ENCODE data around the gene ARHGAP22. TPM values are rescaled to one million over a fixed set of nuclear protein-coding genes. Genes with fewer than 3 reads are reported as not detected.

The ARHGAP22 gene
- total RNA-seq, 2 experiments from 2014 or later: not detected

DNA sequence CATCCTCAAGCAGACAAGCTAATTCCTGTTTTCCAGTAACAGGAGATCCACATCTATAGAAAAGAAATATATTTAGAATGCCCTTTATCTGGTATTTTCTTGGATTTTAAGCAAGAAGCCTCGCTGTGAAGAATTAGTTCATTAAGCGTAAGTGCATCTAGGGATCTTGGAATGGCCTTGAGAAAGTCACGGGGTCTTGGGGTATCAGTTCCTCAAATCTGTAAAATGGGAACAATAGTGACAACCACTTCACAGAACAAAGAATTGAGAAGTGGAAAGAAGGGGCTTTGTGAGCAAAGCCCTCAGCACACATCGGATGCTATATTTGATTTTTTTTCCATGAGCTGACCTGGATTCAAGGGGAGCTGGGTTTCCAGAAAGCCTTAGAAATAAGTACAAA lies 47.5 kb upstream of the ARHGAP22 start:
- TF ChIP-seq, protein P1, sequence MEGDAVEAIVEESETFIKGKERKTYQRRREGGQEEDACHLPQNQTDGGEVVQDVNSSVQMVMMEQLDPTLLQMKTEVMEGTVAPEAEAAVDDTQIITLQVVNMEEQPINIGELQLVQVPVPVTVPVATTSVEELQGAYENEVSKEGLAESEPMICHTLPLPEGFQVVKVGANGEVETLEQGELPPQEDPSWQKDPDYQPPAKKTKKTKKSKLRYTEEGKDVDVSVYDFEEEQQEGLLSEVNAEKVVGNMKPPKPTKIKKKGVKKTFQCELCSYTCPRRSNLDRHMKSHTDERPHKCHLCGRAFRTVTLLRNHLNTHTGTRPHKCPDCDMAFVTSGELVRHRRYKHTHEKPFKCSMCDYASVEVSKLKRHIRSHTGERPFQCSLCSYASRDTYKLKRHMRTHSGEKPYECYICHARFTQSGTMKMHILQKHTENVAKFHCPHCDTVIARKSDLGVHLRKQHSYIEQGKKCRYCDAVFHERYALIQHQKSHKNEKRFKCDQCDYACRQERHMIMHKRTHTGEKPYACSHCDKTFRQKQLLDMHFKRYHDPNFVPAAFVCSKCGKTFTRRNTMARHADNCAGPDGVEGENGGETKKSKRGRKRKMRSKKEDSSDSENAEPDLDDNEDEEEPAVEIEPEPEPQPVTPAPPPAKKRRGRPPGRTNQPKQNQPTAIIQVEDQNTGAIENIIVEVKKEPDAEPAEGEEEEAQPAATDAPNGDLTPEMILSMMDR (IDR thresholded peaks at IDR 0.05): no peak
- Histone ChIP-seq H3K4me3 (ENCODE audit: low read length) (no peak overlapping the region), H3K4me1 (ENCODE audit: insufficient read depth, low read length) (peaks cover 19% of the 10 kb centered on the region), H3K27ac (ENCODE audit: low read depth in 1 of 2, low read length in 2 of 2) (no peak overlapping the region), H3K36me3 (ENCODE audit: insufficient read depth, low read length) (no peaks in the 10 kb centered on the region), H3K27me3 (ENCODE audit: control insufficient read depth in 1 of 2, insufficient read depth in 2 of 2, low read length in 2 of 2) (peaks cover 9 to 10% of the 10 kb centered on the region in 2 experiments), H3K9me3 (ENCODE audit: control insufficient read depth in 1 of 2, insufficient read depth in 1 of 2, low read length in 2 of 2) (peaks cover 0 to 15% of the 10 kb centered on the region in 2 experiments)
- H3K27ac Mint-ChIP-seq: no peak overlapping the region
- H3K9me3 Mint-ChIP-seq: no peaks in the 10 kb centered on the region
- ATAC-seq (ENCODE audit: poor library complexity) (no peak), DNase-seq (no peak)
- ChIA-PET POLR2A (no interaction called here), CTCF (no interaction called here)
- H3K4me3 Mint-ChIP-seq: no peak overlapping the region
- no peaks in the 10 kb centered on the region for H3K36me3 Mint-ChIP-seq (ENCODE audit: low read depth)
- peaks cover 31% of the 10 kb centered on the region for H3K27me3 Mint-ChIP-seq
- intact Hi-C loops (cut with DNase I, micrococcal nuclease): no loop called here
- H3K4me1 Mint-ChIP-seq (ENCODE audit: low read depth): peaks cover 5% of the 10 kb centered on the region

DNA sequence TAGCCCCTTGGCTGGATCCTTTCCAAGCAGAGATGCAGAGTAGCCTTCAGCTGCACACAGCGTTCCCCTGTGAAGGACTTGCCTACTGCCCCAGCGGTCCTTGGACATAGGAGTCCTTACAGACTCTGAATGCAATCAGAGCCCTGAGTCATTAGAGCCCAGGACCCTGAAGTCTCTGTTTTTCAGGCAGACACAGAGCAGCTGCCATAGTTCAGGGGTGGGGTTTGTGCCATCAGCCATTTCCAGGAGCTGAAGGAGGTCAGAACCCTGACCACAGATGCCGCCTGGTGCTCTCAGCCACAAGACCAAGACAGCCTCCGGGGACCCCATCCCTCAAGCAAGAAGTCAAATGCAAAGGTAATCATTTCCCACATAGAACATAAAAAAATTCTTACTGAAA lies 47.0 kb upstream of the ARHGAP22 start:
- Histone ChIP-seq H3K4me3 (ENCODE audit: low read length) (no peak overlapping the region), H3K4me1 (ENCODE audit: insufficient read depth, low read length) (peaks cover 16% of the 10 kb centered on the region), H3K27ac (ENCODE audit: low read depth in 1 of 2, low read length in 2 of 2) (no peak overlapping the region), H3K27me3 (ENCODE audit: control insufficient read depth in 1 of 2, insufficient read depth in 2 of 2, low read length in 2 of 2) (peaks cover 7 to 9% of the 10 kb centered on the region in 2 experiments), H3K36me3 (ENCODE audit: insufficient read depth, low read length) (no peaks in the 10 kb centered on the region), H3K9me3 (ENCODE audit: control insufficient read depth in 1 of 2, insufficient read depth in 1 of 2, low read length in 2 of 2) (peaks cover 0 to 13% of the 10 kb centered on the region in 2 experiments)
- no peak for ATAC-seq (ENCODE audit: poor library complexity)
- POLR2A ChIA-PET: no interaction called here
- Mint-ChIP-seq H3K4me3 (no peak overlapping the region), H3K27ac (no peak overlapping the region), H3K9me3 (no peaks in the 10 kb centered on the region), H3K4me1 (ENCODE audit: low read depth) (peaks cover 5% of the 10 kb centered on the region), H3K36me3 (ENCODE audit: low read depth) (no peaks in the 10 kb centered on the region), H3K27me3 (peaks cover 31% of the 10 kb centered on the region)
- TF ChIP-seq, protein P1 (IDR thresholded peaks at IDR 0.05): no peak
- intact Hi-C loops (cut with DNase I, micrococcal nuclease): no loop called here
- CTCF ChIA-PET: no interaction called here
- DNase-seq: no peak

DNA sequence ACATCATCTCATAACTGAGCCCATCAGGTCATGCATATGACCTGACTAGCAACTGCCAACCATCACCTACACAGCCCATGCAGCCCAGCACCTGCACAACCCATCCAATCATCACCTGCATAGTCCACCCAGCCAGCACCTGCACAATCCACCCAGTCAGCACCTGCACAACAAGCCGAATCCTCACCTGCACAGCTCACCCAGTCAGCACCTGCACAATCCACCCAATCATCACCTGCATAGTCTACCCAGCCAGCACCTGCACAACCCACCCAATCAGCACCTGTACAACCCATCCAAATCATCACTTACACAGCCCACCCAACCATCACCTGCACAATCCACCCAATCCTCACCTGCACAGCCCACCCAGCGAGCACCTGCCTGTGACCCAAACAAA lies 46.4 kb upstream of the ARHGAP22 start:
- peaks cover 11% of the 10 kb centered on the region for H3K4me1 ChIP-seq (ENCODE audit: insufficient read depth, low read length)
- peaks cover 27% of the 10 kb centered on the region for H3K27me3 Mint-ChIP-seq
- H3K4me1 Mint-ChIP-seq (ENCODE audit: low read depth): peaks cover 1% of the 10 kb centered on the region
- no peak overlapping the region for H3K27ac ChIP-seq (ENCODE audit: low read depth in 1 of 2, low read length in 2 of 2)
- H3K9me3 ChIP-seq (ENCODE audit: control insufficient read depth in 1 of 2, insufficient read depth in 1 of 2, low read length in 2 of 2): peaks cover 0 to 7% of the 10 kb centered on the region in 2 experiments
- H3K36me3 Mint-ChIP-seq (ENCODE audit: low read depth): no peaks in the 10 kb centered on the region
- H3K27ac Mint-ChIP-seq: no peak overlapping the region
- no peaks in the 10 kb centered on the region for H3K9me3 Mint-ChIP-seq
- ChIA-PET POLR2A (no interaction called here), CTCF (no interaction called here)
- peaks cover 6 to 9% of the 10 kb centered on the region in 2 experiments for H3K27me3 ChIP-seq (ENCODE audit: control insufficient read depth in 1 of 2, insufficient read depth in 2 of 2, low read length in 2 of 2)
- H3K4me3 Mint-ChIP-seq: no peak overlapping the region
- no peaks in the 10 kb centered on the region for H3K36me3 ChIP-seq (ENCODE audit: insufficient read depth, low read length)
- no peak for DNase-seq
- H3K4me3 ChIP-seq (ENCODE audit: low read length): no peak overlapping the region
- TF ChIP-seq, protein P1 (IDR thresholded peaks at IDR 0.05): no peak
- intact Hi-C loops (cut with DNase I, micrococcal nuclease): no loop called here
- no peak for ATAC-seq (ENCODE audit: poor library complexity)
